Liver (tissue), 9 donors: Measurements from ENCODE around the gene TTC23. TPM values are rescaled to one million over a fixed set of nuclear protein-coding genes. Genes with fewer than 3 reads are reported as not detected.

Experiments used
- DNase-seq: peaks from one replicate; pipeline ENCODE4 v3.0.0-alpha.2; 2017; ENCODE audit warnings: low spot score
- H3K27ac ChIP-seq, 2 donors: one replicate each; pipeline ENCODE4 v1.7.0; 2013; ENCODE audit warnings: inconsistent platforms in 2 of 2, low read length in 2 of 2, control low read depth in 1 of 2, low read depth in 1 of 2, mild to moderate bottlenecking in 1 of 2
- H3K27me3 ChIP-seq, 4 donors: one replicate each; pipeline versions ENCODE4 v1.6.1 to v1.7.0; 2013; ENCODE audit warnings: low read length in 3 of 4, inconsistent platforms in 1 of 4, mild to moderate bottlenecking in 1 of 4, moderate library complexity in 1 of 4; ENCODE audit not compliant: control insufficient read depth in 4 of 4, insufficient read depth in 4 of 4
- H3K36me3 ChIP-seq, 4 donors: one replicate each; pipeline versions ENCODE4 v1.6.1 to v1.7.0; 2013; ENCODE audit warnings: low read length in 3 of 4, mild to moderate bottlenecking in 3 of 4, low read depth in 1 of 4, moderate library complexity in 1 of 4; ENCODE audit not compliant: control insufficient read depth in 4 of 4, insufficient read depth in 3 of 4
- H3K4me1 ChIP-seq, 4 donors: one replicate each; pipeline versions ENCODE4 v1.6.1 to v1.7.0; 2013; ENCODE audit warnings: low read length in 3 of 4, mild to moderate bottlenecking in 3 of 4, moderate library complexity in 1 of 4; ENCODE audit not compliant: control insufficient read depth in 4 of 4, insufficient read depth in 4 of 4
- H3K4me3 ChIP-seq, 3 donors: one replicate each; pipeline versions ENCODE4 v1.6.1 to v1.7.0; 2013; ENCODE audit warnings: low read length in 3 of 3, control low read depth in 1 of 3, low read depth in 1 of 3, mild to moderate bottlenecking in 1 of 3
- H3K9ac ChIP-seq, 2 donors: one replicate each; pipeline ENCODE4 v1.7.0; 2013; ENCODE audit warnings: low read length in 2 of 2, mild to moderate bottlenecking in 2 of 2, moderate library complexity in 2 of 2, control low read depth in 1 of 2, low read depth in 1 of 2
- H3K9me3 ChIP-seq, 4 donors: one replicate each; pipeline versions ENCODE4 v1.6.1 to v1.7.0; 2013; ENCODE audit warnings: low read length in 3 of 4; ENCODE audit not compliant: control insufficient read depth in 4 of 4
- ATF3 ChIP-seq: IDR thresholded peaks from 2 replicates; pipeline ENCODE4 v1.6.1; 2016; ENCODE audit warnings: antibody characterized with exemption
- CTCF ChIP-seq: fragments of 150-350 bp; IDR thresholded peaks from 2 replicates; pipeline ENCODE4 v1.5.1; 2017; ENCODE audit warnings: improper control_type of control experiment, low read depth, low read length; ENCODE audit not compliant: missing input control
- EGR1 ChIP-seq, 2 donors: IDR thresholded peaks; 2 replicates each; pipeline ENCODE4 v1.6.1; 2016 to 2018; ENCODE audit warnings: antibody characterized with exemption in 2 of 2, low read depth in 2 of 2
- FOXA1 ChIP-seq: IDR thresholded peaks from 2 replicates; pipeline ENCODE4 v1.6.1; 2016; ENCODE audit warnings: antibody characterized with exemption
- FOXA2 ChIP-seq: IDR thresholded peaks from 2 replicates; pipeline ENCODE4 v1.6.1; 2016; ENCODE audit warnings: antibody characterized with exemption
- GABPA ChIP-seq, 2 donors: IDR thresholded peaks in 1 of 2; conservative IDR thresholded peaks in 1 of 2; 2 replicates each; pipeline ENCODE4 v1.6.1; 2016; ENCODE audit warnings: antibody characterized with exemption in 2 of 2, mild to moderate bottlenecking in 1 of 2, moderate library complexity in 1 of 2
- HNF4A ChIP-seq, 2 donors: conservative IDR thresholded peaks; 2 replicates each; pipeline ENCODE4 v1.6.1; 2016; ENCODE audit warnings: antibody characterized with exemption in 2 of 2, mild to moderate bottlenecking in 2 of 2
- HNF4G ChIP-seq: IDR thresholded peaks from 2 replicates; pipeline ENCODE4 v1.6.1; 2016; ENCODE audit warnings: antibody characterized with exemption
- JUND ChIP-seq, 2 donors: IDR thresholded peaks; 2 replicates each; pipeline ENCODE4 v1.6.1; 2016; ENCODE audit warnings: antibody characterized with exemption in 2 of 2
- NR2F2 ChIP-seq: IDR thresholded peaks from 2 replicates; pipeline ENCODE4 v1.6.1; 2016; ENCODE audit warnings: antibody characterized with exemption
- RAD21 ChIP-seq, 2 donors: IDR thresholded peaks; 2 replicates each; pipeline ENCODE4 v1.6.1; 2016; ENCODE audit warnings: antibody characterized with exemption in 2 of 2, mild to moderate bottlenecking in 2 of 2
- RXRA ChIP-seq, 2 donors: IDR thresholded peaks; 2 replicates each; pipeline ENCODE4 v1.6.1; 2017 to 2018; ENCODE audit warnings: antibody characterized with exemption in 2 of 2, mild to moderate bottlenecking in 1 of 2
- SP1 ChIP-seq: IDR thresholded peaks from 2 replicates; pipeline ENCODE4 v1.6.1; 2018; ENCODE audit warnings: antibody characterized with exemption, mild to moderate bottlenecking
- YY1 ChIP-seq: IDR thresholded peaks from 2 replicates; pipeline ENCODE4 v1.6.1; 2016; ENCODE audit warnings: antibody characterized with exemption, mild to moderate bottlenecking
- ZBTB33 ChIP-seq: IDR thresholded peaks from 2 replicates; pipeline ENCODE4 v1.6.1; 2016; ENCODE audit warnings: antibody characterized with exemption
- WGBS: extraction: QIAGEN DNeasy Blood & Tissue Kit; methylation state at CpG from one replicate; pipeline ENCODE4 v1.1.7; 2013; 5-methylcytosine and 5-hydroxymethylcytosine counted together
- polyA plus RNA-seq, 2 donors: library from polyadenylated mRNA; stranded (reverse) in 1 of 2; unstranded in 1 of 2; fragments of 200-250 nt in 1 of 2; fragments of >200 nt in 1 of 2; fragmentation: Nextera tagmentation in 1 of 2; extraction: Ambion mirVana in 1 of 2; gene quantifications; one replicate each; pipeline versions ENCODE4 v1.2.1 to v1.2.3, GENCODE V29; 2013 to 2015
- total RNA-seq, 2 donors: library from RNA; depleted of rRNA; stranded (reverse); fragments of >200 nt; gene quantifications; one replicate each; pipeline ENCODE4 v1.2.3, GENCODE V29; 2014
- donor health status: healthy.
- donor health status: healthy.
- donor health status: healthy.
- donor health status: healthy.
- donor health status: healthy.

The TTC23 gene
- total and polyA plus RNA-seq, 4 donors = 3.7 to 12.3 (median 7.2) TPM

GRCh38 chr15:99174567-99175395 is 74.6 kb downstream of the TTC23 start:
- DNase-seq = no peak
- H3K27ac ChIP-seq = no peak overlapping the region

GRCh38 chr15:99172989-99173388 is 76.4 kb downstream of the TTC23 start:
- Histone ChIP-seq H3K9me3 (no peaks in the 10 kb centered on the region), H3K4me3 (no peak overlapping the region), H3K27me3 (no peaks in the 10 kb centered on the region), H3K4me1 (peaks cover 0 to 6% (median 3%) of the 10 kb centered on the region in 4 donors), H3K27ac (no peak overlapping the region), H3K36me3 (peaks cover 0 to 6% (median 5%) of the 10 kb centered on the region in 4 donors), H3K9ac (no peak overlapping the region)
- DNase-seq = no peak
- TF ChIP-seq JUND (IDR thresholded peaks at IDR 0.05) = no peak
- no peak for TF ChIP-seq ZBTB33
- TF ChIP-seq RAD21 (IDR thresholded peaks at IDR 0.05) = no peak
- no peak for TF ChIP-seq GABPA (IDR thresholded peaks at IDR 0.05 in 1 of 2, conservative IDR thresholded peaks at IDR 0.05 in 1 of 2)
- no peak for TF ChIP-seq ATF3
- no peak for TF ChIP-seq FOXA2
- no peak for TF ChIP-seq NR2F2
- TF ChIP-seq FOXA1 = no peak
- TF ChIP-seq HNF4A (conservative IDR thresholded peaks at IDR 0.05) = no peak
- no peak for TF ChIP-seq YY1
- TF ChIP-seq CTCF = no peak
- no peak for TF ChIP-seq EGR1 (IDR thresholded peaks at IDR 0.05; ENCODE audit: low read depth in 2 of 2)
- TF ChIP-seq RXRA (IDR thresholded peaks at IDR 0.05) = no peak
- no peak for TF ChIP-seq HNF4G
- WGBS = 90% methylated on average over 3 of the region's 3 CpGs

More at GRCh38 chr15:99174567-99175395, 74.6 kb downstream of the TTC23 start:
- H3K4me1 ChIP-seq = peaks cover 0 to 6% (median 3%) of the 10 kb centered on the region in 4 donors
- TF ChIP-seq SP1 = no peak
- TF ChIP-seq NR2F2 = peak; percentile 10
- H3K9ac ChIP-seq = no peak overlapping the region
- H3K27me3 ChIP-seq = no peaks in the 10 kb centered on the region
- no peak overlapping the region for H3K4me3 ChIP-seq
- H3K9me3 ChIP-seq = no peaks in the 10 kb centered on the region
- peaks cover 0 to 8% (median 5%) of the 10 kb centered on the region in 4 donors for H3K36me3 ChIP-seq
- WGBS = 82% methylated on average over 15 of the region's 15 CpGs
